Stimulated activated CD4-positive, alpha-beta T cell treated with anti-CD3 and anti-CD28 coated beads, Interleukin-15, amount 100 ng/mL, for 24 hours (primary cell): ENCODE data around the gene TMSB15C.

Experiments used
- DNase-seq: peaks from one replicate; pipeline ENCODE4 v3.0.0-alpha.2; 2020

TMSB15C gene

DNA sequence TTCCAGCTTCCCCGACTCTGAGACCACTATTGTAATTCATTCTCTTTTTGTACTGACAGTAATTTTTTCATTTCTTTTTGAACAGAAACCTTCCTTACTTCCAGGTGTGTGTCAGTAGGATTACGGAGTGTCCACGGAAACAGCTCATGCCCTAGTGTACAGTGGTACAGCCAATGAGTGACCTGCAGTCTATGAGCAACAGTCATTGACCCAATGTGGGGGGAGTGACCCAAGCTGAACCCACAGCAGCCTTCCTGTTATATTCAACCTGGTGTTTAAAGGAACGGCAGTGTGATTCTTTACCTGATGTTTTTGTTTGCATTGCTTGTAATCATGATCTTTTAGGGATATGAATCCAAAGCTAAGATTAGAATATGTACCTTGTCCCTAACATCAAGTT is 35.0 kb downstream of the TMSB15C start:
- DNase-seq = no peak

DNA sequence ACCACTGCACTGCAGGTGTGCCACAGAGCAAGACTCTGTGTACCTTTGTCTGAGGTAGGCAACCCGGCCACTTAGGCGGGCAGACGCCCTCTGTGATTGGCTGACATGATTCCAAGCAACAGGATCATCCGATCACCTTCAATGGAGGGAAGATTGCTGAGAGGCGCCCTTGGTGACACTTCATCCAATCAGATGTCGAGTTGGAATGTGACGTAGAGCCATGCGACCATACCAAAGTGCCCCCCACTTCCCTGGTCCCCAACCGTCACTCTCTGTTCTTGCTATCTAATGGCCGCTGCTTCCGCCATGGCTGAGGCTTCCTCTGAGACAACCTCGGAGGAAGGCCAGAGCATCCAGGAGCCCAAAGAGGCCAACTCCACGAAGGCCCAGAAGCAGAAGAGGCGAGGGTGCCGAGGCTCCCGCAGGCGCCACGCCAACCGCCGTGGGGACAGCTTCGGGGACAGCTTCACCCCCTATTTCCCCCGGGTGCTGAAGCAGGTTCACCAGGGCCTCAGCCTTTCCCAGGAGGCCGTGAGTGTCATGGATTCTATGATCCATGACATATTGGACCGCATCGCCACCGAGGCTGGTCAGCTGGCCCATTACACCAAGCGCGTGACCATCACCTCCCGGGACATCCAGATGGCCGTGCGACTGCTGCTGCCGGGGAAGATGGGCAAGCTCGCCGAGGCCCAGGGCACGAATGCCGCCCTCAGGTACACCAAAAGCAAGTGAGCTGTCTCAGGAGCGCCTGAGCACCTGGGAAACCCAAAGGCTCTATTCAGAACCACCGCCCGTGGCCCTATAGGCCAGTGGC is 36.1 kb downstream of the TMSB15C start, which contains the start of gene H2BW2:
TSS of gene H2BW2 (plus strand) at position 268 of the 817 bp plus-strand sequence. CDS start at position 307, 39 bp downstream.
- no peak for DNase-seq
